ENCODE results near the gene IRF1. TPM values are rescaled to one million over a fixed set of nuclear protein-coding genes. Genes with fewer than 3 reads are reported as not detected.

The IRF1 gene
- total and polyA plus RNA-seq, 8 donors: 15.1 to 93.3 (median 19.5) TPM

DNA sequence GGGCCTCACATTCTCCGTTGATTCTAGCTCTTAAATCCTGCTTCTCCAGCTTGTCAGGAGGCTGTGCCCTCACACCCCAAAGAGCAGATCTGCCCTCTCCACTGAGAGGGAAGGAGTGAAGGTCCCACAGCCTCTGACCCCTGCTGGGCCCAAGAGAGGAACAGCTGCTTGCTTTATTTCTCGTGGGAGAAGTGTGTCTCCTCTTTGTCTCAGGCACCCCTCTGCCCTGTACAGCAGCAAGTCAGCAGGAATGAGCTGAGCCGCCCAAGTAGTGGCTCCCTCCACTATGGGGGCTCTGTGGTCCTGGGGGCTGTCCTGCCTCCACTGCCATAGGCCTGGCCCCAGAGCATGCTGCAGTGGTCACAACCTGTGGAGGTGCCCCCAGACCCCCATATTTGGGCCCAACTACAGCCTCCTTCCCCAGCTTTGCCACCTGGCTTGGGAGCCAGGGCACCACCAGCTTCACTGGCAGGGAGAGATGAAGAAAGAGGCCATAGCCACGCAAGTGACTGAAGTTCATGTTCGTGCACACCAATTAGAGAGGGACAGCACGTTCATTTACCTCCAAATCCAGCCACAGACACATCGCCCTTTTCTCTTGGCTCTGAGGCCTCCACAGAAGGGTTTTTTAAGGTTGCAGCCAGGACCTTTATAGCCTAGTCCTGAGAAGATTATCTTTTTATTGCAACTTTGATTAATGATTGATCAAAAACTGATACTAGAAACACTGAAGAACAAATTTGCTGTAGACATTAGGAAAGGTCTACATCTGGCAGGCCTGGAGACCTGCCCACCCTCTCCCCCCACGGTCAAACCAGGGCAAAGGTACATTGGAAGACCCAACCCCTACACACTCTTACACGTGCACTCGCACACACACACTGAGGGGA lies 27.5 kb downstream of the IRF1 start:
- DNase-seq (peak in 1 of 4 donors; percentile 34), ATAC-seq (no peak)
- H3K36me3 ChIP-seq: no peaks in the 10 kb centered on the region
- peak overlapping the region in 1 of 2 donors; percentile 95 for H3K27ac ChIP-seq
- H3K4me1 ChIP-seq: peaks cover 43 to 94% of the 10 kb centered on the region in 2 donors
- H3K9me3 ChIP-seq: no peaks in the 10 kb centered on the region
- H3K4me3 ChIP-seq: no peak overlapping the region
- TF ChIP-seq, protein P1, sequence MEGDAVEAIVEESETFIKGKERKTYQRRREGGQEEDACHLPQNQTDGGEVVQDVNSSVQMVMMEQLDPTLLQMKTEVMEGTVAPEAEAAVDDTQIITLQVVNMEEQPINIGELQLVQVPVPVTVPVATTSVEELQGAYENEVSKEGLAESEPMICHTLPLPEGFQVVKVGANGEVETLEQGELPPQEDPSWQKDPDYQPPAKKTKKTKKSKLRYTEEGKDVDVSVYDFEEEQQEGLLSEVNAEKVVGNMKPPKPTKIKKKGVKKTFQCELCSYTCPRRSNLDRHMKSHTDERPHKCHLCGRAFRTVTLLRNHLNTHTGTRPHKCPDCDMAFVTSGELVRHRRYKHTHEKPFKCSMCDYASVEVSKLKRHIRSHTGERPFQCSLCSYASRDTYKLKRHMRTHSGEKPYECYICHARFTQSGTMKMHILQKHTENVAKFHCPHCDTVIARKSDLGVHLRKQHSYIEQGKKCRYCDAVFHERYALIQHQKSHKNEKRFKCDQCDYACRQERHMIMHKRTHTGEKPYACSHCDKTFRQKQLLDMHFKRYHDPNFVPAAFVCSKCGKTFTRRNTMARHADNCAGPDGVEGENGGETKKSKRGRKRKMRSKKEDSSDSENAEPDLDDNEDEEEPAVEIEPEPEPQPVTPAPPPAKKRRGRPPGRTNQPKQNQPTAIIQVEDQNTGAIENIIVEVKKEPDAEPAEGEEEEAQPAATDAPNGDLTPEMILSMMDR (IDR thresholded peaks at IDR 0.05): no peak
- intact Hi-C loops (cut with DNase I): no loop called here
- no peaks in the 10 kb centered on the region for H3K27me3 ChIP-seq

DNA sequence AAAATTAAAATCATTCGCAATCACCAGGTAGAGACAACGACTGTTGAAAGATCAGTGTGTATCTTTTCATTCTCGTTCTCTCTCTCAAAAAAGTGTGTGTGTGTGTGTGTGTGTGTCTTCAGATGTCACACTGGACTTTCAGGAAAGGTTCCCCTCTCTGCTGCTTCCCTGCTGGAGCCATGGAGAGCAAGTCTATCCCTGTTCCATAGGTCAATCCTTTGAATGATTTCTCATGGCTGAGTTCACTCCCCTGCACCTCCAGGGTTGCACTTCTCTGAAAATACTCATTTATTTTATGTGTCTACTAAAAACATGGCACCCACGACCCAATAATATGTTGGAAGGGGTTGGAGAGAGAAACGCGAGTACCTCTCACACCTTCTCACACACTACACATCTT lies 28.2 kb downstream of the IRF1 start:
- Histone ChIP-seq H3K4me3 (no peak overlapping the region), H3K27ac (peak overlapping the region in 1 of 2 donors; percentile 95), H3K9me3 (no peaks in the 10 kb centered on the region), H3K4me1 (peaks cover 51 to 94% of the 10 kb centered on the region in 2 donors), H3K27me3 (no peaks in the 10 kb centered on the region), H3K36me3 (no peaks in the 10 kb centered on the region)
- ATAC-seq: no peak
- no peak for DNase-seq
- intact Hi-C loops (cut with DNase I): no loop called here
- TF ChIP-seq, protein P1 (IDR thresholded peaks at IDR 0.05): no peak

DNA sequence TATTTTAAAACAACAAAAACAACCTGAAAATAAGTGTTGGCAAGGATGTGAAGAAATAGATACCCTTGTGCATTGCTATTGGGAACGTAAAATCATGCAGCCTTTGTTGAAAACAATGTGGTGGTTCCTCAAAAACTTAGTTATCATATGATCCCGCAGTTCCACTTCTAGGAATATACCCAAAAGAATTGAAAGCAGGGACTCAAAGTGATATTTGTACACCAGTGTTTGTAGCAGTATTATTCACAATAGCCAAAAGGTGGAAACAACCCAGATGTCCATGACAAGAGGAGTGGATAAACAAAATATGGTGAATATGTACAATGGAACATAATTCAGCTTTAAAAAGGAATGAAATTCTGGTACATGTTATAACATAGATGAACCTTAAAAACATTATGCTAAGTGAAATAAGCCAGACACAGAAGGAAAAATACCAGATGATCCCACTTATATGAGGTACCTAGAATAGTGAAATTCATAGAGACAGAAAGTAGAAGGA lies 29.0 kb downstream of the IRF1 start:
- TF ChIP-seq, protein P1 (IDR thresholded peaks at IDR 0.05): no peak
- H3K27ac ChIP-seq: no peak overlapping the region

DNA sequence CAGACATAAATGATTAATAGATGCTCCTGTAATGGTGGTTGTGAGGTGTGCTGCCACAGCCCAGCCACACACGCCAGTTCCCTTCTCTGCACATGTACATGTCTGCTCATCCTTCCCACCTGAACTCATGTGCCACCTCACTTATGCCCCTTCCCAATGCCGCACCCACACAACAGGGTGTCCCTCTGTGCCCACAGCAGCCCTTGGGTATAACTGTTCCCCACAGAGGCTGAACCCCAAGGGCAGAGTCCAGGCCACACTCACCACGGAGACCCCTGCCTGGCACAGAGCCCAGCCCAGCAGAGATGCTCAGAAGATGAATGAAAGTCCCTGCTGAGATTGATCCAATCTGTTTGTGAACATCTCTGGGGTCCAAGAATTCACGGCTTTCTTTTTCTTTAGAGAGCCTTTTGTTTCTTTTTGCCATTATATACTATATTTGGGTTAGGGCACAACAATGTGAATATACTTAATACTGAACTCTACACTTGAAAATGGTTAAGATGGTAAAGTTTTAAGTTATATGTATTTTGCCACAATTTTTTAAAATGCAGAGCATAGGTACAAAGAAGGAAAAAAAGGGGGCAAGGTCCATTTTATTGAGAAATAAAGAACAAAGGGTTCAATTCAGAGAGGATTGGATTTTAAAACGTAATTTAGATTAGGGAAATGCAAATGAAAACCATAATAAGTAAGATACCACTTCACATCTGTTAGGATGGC lies 29.6 kb downstream of the IRF1 start:
- H3K27ac ChIP-seq: peak overlapping the region in 1 of 2 donors; percentile 98
- DNase-seq: no peak
- intact Hi-C loops (cut with DNase I): no loop called here
- TF ChIP-seq, protein P1 (IDR thresholded peaks at IDR 0.05): no peak
- H3K4me3 ChIP-seq: no peak overlapping the region
- no peaks in the 10 kb centered on the region for H3K27me3 ChIP-seq
- H3K4me1 ChIP-seq: peaks cover 56 to 94% of the 10 kb centered on the region in 2 donors
- no peak for ATAC-seq
- H3K36me3 ChIP-seq: no peaks in the 10 kb centered on the region
- no peaks in the 10 kb centered on the region for H3K9me3 ChIP-seq

More for the DNA sequence above, 29.0 kb downstream of the IRF1 start:
- DNase-seq: no peak
- no peak overlapping the region for H3K4me3 ChIP-seq
- H3K36me3 ChIP-seq: no peaks in the 10 kb centered on the region
- peaks cover 54 to 94% of the 10 kb centered on the region in 2 donors for H3K4me1 ChIP-seq
- no peak for ATAC-seq
- H3K27me3 ChIP-seq: no peaks in the 10 kb centered on the region
- no peaks in the 10 kb centered on the region for H3K9me3 ChIP-seq
- intact Hi-C loops (cut with DNase I): no loop called here
